Ascending aorta (tissue), 2 donors: ENCODE measurements around the gene NXPE3. TPM values are rescaled to one million over a fixed set of nuclear protein-coding genes. Genes with fewer than 3 reads are reported as not detected.

ENCODE experiments used
- DNase-seq, 2 donors: peaks; one replicate each; pipeline ENCODE4 v3.0.0-alpha.2; 2019; ENCODE audit warnings: low spot score in 2 of 2
- H3K27ac ChIP-seq, 2 donors: fragments of 200-600 bp; sonication (generic); one replicate each; pipeline ENCODE4 v1.5.1; 2016 to 2017; ENCODE audit warnings: mild to moderate bottlenecking in 1 of 2
- H3K27me3 ChIP-seq: fragments of 200-600 bp; sonication (generic); one replicate; pipeline ENCODE4 v1.5.1; 2017
- H3K36me3 ChIP-seq, 2 donors: fragments of 200-600 bp; sonication (generic); one replicate each; pipeline ENCODE4 v1.5.1; 2016
- H3K4me1 ChIP-seq, 2 donors: fragments of 200-600 bp; sonication (generic); one replicate each; pipeline ENCODE4 v1.5.1; 2016 to 2017; ENCODE audit warnings: mild to moderate bottlenecking in 1 of 2
- H3K4me3 ChIP-seq, 2 donors: fragments of 200-600 bp; sonication (generic); one replicate each; pipeline ENCODE4 v1.5.1; 2016 to 2017; ENCODE audit warnings: mild to moderate bottlenecking in 1 of 2
- H3K9me3 ChIP-seq, 2 donors: fragments of 200-600 bp; sonication (generic); one replicate each; pipeline ENCODE4 v1.5.1; 2016
- CTCF ChIP-seq, 3 experiments: fragments of 200-600 bp in 2 of 3; fragments of 450-650 bp in 1 of 3; sonication (generic) in 2 of 3; IDR thresholded peaks; one replicate each; pipeline ENCODE4 v1.5.1; 2016 to 2019; ENCODE audit warnings: antibody characterized with exemption in 3 of 3, mild to moderate bottlenecking in 1 of 3, moderate library complexity in 1 of 3
- intact Hi-C: fragments of 100-400 bp; cut with DNase I; formaldehyde crosslinking; loops from one replicate; pipeline ENCODE4 v1.15.1; 2023
- total RNA-seq: library from RNA; depleted of rRNA; stranded (reverse); fragments of >200 nt; gene quantifications from one replicate; pipeline ENCODE4 v1.1.0, GENCODE V29; 2016

NXPE3 gene
- total RNA-seq, 1 donor from 2014 or later = 25.8 TPM

GRCh38 chr3:101867996-101868395, 89.0 kb downstream of the NXPE3 start:
- peaks cover 0 to 13% of the 10 kb centered on the region in 2 donors for H3K4me1 ChIP-seq
- no peak overlapping the region for H3K4me3 ChIP-seq
- H3K27me3 ChIP-seq = no peaks in the 10 kb centered on the region
- H3K27ac ChIP-seq = peak overlapping the region; percentile 2 to 15
- no peaks in the 10 kb centered on the region for H3K9me3 ChIP-seq
- TF ChIP-seq CTCF (IDR thresholded peaks at IDR 0.05) = no peak
- H3K36me3 ChIP-seq = peaks cover 0 to 4% of the 10 kb centered on the region in 2 donors
- intact Hi-C loops = no loop called here
- no peak for DNase-seq

- Histone ChIP-seq H3K27ac (peak overlapping the region in 1 of 2 donors; percentile 2), H3K27me3 (no peaks in the 10 kb centered on the region), H3K9me3 (no peaks in the 10 kb centered on the region), H3K36me3 (no peaks in the 10 kb centered on the region), H3K4me1 (peaks cover 0 to 13% of the 10 kb centered on the region in 2 donors), H3K4me3 (no peak overlapping the region)
- TF ChIP-seq CTCF (IDR thresholded peaks at IDR 0.05) = no peak
- DNase-seq = no peak
- intact Hi-C loops = no loop called here
Observed at GRCh38 chr3:101868534-101869464, 89.8 kb downstream of the NXPE3 start.

- H3K36me3 ChIP-seq = no peaks in the 10 kb centered on the region
- DNase-seq = no peak
- H3K4me1 ChIP-seq = peaks cover 0 to 13% of the 10 kb centered on the region in 2 donors
- no peaks in the 10 kb centered on the region for H3K27me3 ChIP-seq
- intact Hi-C loops = no loop called here
- no peak for TF ChIP-seq CTCF (IDR thresholded peaks at IDR 0.05)
- no peak overlapping the region for H3K27ac ChIP-seq
- H3K4me3 ChIP-seq = no peak overlapping the region
- H3K9me3 ChIP-seq = no peaks in the 10 kb centered on the region
Observed at GRCh38 chr3:101870138-101870537, 91.1 kb downstream of the NXPE3 start.

GRCh38 chr3:101873619-101874018, 94.6 kb downstream of the NXPE3 start:
- intact Hi-C loops = no loop called here

GRCh38 chr3:101876142-101876541, 97.1 kb downstream of the NXPE3 start:
- no peak for TF ChIP-seq CTCF (IDR thresholded peaks at IDR 0.05)
- Histone ChIP-seq H3K4me1 (no peaks in the 10 kb centered on the region), H3K27me3 (no peaks in the 10 kb centered on the region), H3K27ac (no peak overlapping the region), H3K4me3 (no peak overlapping the region), H3K9me3 (no peaks in the 10 kb centered on the region), H3K36me3 (no peaks in the 10 kb centered on the region)
- intact Hi-C loops = no loop called here
- no peak for DNase-seq

More at GRCh38 chr3:101873619-101874018, 94.6 kb downstream of the NXPE3 start:
- DNase-seq = no peak
- Histone ChIP-seq H3K36me3 (no peaks in the 10 kb centered on the region), H3K4me1 (peaks cover 0 to 7% of the 10 kb centered on the region in 2 donors), H3K9me3 (no peaks in the 10 kb centered on the region), H3K27ac (no peak overlapping the region), H3K4me3 (no peak overlapping the region), H3K27me3 (no peaks in the 10 kb centered on the region)
- TF ChIP-seq CTCF (IDR thresholded peaks at IDR 0.05) = no peak

Other genes starting within 250 kb of the NXPE3 start
- 5.9 TPM for gene TRMT10C, start 217.3 kb upstream of the NXPE3 start, total RNA-seq
- gene PCNP, start 205.0 kb upstream of the NXPE3 start, total RNA-seq = 50.8 TPM
- 16.5 TPM for gene ZBTB11, start 102.1 kb upstream of the NXPE3 start, total RNA-seq
- gene RPL24, start 92.5 kb upstream of the NXPE3 start, total RNA-seq = 654 TPM
- 1.3 TPM for gene CEP97, start 54.6 kb upstream of the NXPE3 start, total RNA-seq
- gene NFKBIZ, start 70.3 kb downstream of the NXPE3 start, total RNA-seq = 349 TPM